Activated CD8-positive, alpha-beta memory T cell treated with anti-CD3 and anti-CD28 coated beads, Interleukin-2, amount 10 ng/mL, durations not matched to agents 7 days and 5 days (primary cell): ENCODE measurements around the gene AKR1C3. TPM values are rescaled to one million over a fixed set of nuclear protein-coding genes. Genes with fewer than 3 reads are reported as not detected.

Source experiments
- ATAC-seq: fragments of 150-1000 bp; cut with Tn5 transposase; one replicate; pipeline ENCODE4 v1.10.0; 2021; ENCODE audit warnings: moderate library complexity
- CTCF ChIA-PET: fragments of 350-600 bp; sonication (Branson Sonifier 250); formaldehyde crosslinking; loops from one replicate; lab custom pipeline; 2021; ENCODE audit warnings: antibody characterized with exemption; lab: Charles Lee
- DNase-seq: peaks from one replicate; pipeline ENCODE4 v3.0.0-alpha.2; 2020
- H3K27ac Mint-ChIP-seq: one replicate; pipeline ENCODE4 v1.8.0; 2021; ENCODE audit warnings: mild to moderate bottlenecking, mixed read lengths
- H3K27me3 Mint-ChIP-seq: one replicate; pipeline ENCODE4 v1.8.0; 2021; ENCODE audit warnings: mixed read lengths
- H3K36me3 Mint-ChIP-seq: one replicate; pipeline ENCODE4 v1.8.0; 2021; ENCODE audit warnings: mild to moderate bottlenecking, mixed read lengths
- H3K4me1 Mint-ChIP-seq: one replicate; pipeline ENCODE4 v1.8.0; 2021; ENCODE audit warnings: mixed read lengths
- H3K4me3 Mint-ChIP-seq: one replicate; pipeline ENCODE4 v1.8.0; 2021; ENCODE audit warnings: mild to moderate bottlenecking, moderate library complexity, mixed read lengths
- H3K9me3 Mint-ChIP-seq: one replicate; pipeline ENCODE4 v1.8.0; 2022; ENCODE audit warnings: low read depth, mixed read lengths
- total RNA-seq, 2 experiments: library from RNA; stranded (reverse); gene quantifications; one replicate each; pipeline ENCODE4 v1.2.3, GENCODE V29; 2021

The AKR1C3 gene
- total RNA-seq, 2 experiments from 2014 or later: 0.68 to 0.88 TPM

GRCh38 chr10:5071411-5072198, 22.6 kb upstream of the AKR1C3 start:
- Mint-ChIP-seq H3K9me3 (no peaks in the 10 kb centered on the region), H3K4me3 (no peak overlapping the region), H3K27me3 (no peaks in the 10 kb centered on the region), H3K36me3 (no peaks in the 10 kb centered on the region), H3K27ac (no peak overlapping the region), H3K4me1 (no peaks in the 10 kb centered on the region)
- no peak for DNase-seq
- ATAC-seq: no peak
- CTCF ChIA-PET: no interaction called here

- DNase-seq (no peak), ATAC-seq (no peak)
- Mint-ChIP-seq H3K27ac (no peak overlapping the region), H3K4me1 (no peaks in the 10 kb centered on the region), H3K9me3 (no peaks in the 10 kb centered on the region), H3K27me3 (no peaks in the 10 kb centered on the region), H3K4me3 (no peak overlapping the region), H3K36me3 (no peaks in the 10 kb centered on the region)
- CTCF ChIA-PET: no interaction called here
Observed at GRCh38 chr10:5073659-5074058, 20.6 kb upstream of the AKR1C3 start.

GRCh38 chr10:5076615-5077014, 17.6 kb upstream of the AKR1C3 start:
- no peak for ATAC-seq

DNA sequence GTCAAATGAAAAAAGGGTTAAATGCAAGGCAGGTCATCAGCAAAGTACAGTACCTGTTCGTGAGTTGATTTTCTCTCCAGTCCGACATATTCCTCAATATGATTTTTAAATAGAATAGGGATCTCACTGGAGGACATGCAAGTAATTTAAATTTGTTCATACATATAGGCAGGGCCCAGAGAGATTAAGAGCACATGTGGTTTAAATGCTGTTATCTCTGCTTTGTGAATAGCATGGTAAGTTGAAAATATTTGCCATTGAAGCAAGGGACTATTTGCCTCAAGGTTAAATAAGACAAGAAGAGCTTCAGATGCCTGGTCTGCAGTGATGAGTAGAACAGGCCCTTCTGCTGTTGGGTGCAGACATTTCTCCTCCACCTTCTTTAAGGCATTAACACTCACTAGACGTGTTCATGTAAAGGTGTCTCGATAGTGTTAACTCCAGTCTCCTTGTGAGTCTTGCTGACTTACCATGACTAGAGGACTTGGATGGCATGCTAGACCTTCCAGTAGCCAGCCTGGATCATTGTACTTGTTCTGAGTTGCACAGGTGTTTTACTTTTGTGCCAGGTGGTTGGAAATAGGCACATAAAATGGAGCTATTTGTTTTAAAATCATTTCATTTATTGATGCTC, 15.6 kb upstream of the AKR1C3 start:
- no peaks in the 10 kb centered on the region for H3K27me3 Mint-ChIP-seq
- no peaks in the 10 kb centered on the region for H3K4me1 Mint-ChIP-seq
- no peak for ATAC-seq
- H3K36me3 Mint-ChIP-seq: no peaks in the 10 kb centered on the region
- no peak for DNase-seq
- no peak overlapping the region for H3K27ac Mint-ChIP-seq
- H3K9me3 Mint-ChIP-seq: no peaks in the 10 kb centered on the region
- CTCF ChIA-PET: no interaction called here
- H3K4me3 Mint-ChIP-seq: no peak overlapping the region

More at GRCh38 chr10:5076615-5077014, 17.6 kb upstream of the AKR1C3 start:
- H3K9me3 Mint-ChIP-seq: no peaks in the 10 kb centered on the region
- no peaks in the 10 kb centered on the region for H3K27me3 Mint-ChIP-seq
- H3K4me3 Mint-ChIP-seq: no peak overlapping the region
- no peak overlapping the region for H3K27ac Mint-ChIP-seq
- no peaks in the 10 kb centered on the region for H3K36me3 Mint-ChIP-seq
- CTCF ChIA-PET: no interaction called here
- no peaks in the 10 kb centered on the region for H3K4me1 Mint-ChIP-seq
- no peak for DNase-seq

DNA sequence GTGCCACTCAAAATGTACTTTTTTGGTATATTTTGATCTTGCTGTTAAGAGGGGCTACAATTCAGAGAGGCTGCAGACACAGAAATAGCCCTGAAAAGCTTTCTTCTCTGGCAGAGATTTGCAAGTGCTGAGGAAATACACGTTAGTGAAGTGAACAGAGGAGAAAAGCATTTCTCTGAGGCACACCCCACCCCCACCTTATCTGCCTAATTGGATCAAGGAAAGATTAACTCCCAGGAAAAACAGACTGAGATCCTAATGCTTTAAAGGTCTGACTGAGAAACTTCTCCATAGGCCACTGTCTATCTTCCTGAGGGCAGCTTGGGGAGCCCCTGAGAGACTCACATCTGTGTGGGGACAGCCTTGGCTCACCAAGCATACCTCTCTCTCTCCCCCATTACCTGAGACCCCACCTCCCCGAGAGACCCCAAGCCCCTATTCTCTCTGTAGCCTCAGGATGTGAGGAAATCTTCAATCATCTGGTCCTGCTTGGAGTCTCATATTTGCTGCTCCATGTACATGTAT, 14.8 kb upstream of the AKR1C3 start:
- Mint-ChIP-seq H3K27ac (no peak overlapping the region), H3K27me3 (no peaks in the 10 kb centered on the region), H3K4me3 (no peak overlapping the region), H3K4me1 (no peaks in the 10 kb centered on the region), H3K36me3 (no peaks in the 10 kb centered on the region), H3K9me3 (no peaks in the 10 kb centered on the region)
- CTCF ChIA-PET: no interaction called here
- no peak for ATAC-seq
- no peak for DNase-seq

- CTCF ChIA-PET: no interaction called here
- no peak overlapping the region for H3K27ac Mint-ChIP-seq
- H3K36me3 Mint-ChIP-seq: no peaks in the 10 kb centered on the region
- no peaks in the 10 kb centered on the region for H3K27me3 Mint-ChIP-seq
- no peaks in the 10 kb centered on the region for H3K4me1 Mint-ChIP-seq
- DNase-seq (no peak), ATAC-seq (no peak)
- H3K4me3 Mint-ChIP-seq: no peak overlapping the region
- no peaks in the 10 kb centered on the region for H3K9me3 Mint-ChIP-seq
Observed at GRCh38 chr10:5079836-5080235, 14.4 kb upstream of the AKR1C3 start.

GRCh38 chr10:5081091-5081490, 13.1 kb upstream of the AKR1C3 start:
- H3K27ac Mint-ChIP-seq: no peak overlapping the region
- DNase-seq: no peak
- no peaks in the 10 kb centered on the region for H3K36me3 Mint-ChIP-seq
- no peak overlapping the region for H3K4me3 Mint-ChIP-seq
- H3K27me3 Mint-ChIP-seq: peaks cover 5% of the 10 kb centered on the region
- no peaks in the 10 kb centered on the region for H3K4me1 Mint-ChIP-seq
- H3K9me3 Mint-ChIP-seq: no peaks in the 10 kb centered on the region
- CTCF ChIA-PET: no interaction called here
- ATAC-seq: no peak

DNA sequence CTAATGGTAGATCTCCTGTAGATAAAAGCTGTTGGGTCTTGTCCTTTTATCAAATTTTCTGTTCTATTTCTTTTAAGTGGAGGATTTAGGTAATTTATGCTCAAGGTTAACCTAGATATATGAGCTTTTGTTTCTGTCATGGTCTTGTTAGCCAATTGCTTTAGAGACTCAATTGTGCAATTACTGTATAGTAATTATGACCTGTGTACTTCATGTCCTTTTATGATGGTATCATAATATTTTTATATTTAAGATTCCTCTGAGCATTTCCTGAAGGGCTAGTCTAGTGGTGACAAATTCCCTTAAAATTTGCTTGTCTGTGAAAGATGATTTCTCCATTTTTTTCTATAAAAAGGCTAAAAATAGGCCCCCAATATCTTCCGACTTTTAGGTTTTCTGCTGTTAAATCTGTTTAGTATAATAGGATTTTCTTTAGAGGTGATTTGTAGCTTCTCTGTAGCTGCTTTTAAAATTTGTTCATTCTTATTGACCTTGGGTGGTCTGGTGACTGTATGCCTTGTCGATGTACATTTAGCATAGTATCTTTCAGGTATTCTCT, 5.4 kb upstream of the AKR1C3 start:
- ATAC-seq: no peak
- peaks cover 8% of the 10 kb centered on the region for H3K27me3 Mint-ChIP-seq
- CTCF ChIA-PET: no interaction called here
- no peak overlapping the region for H3K27ac Mint-ChIP-seq
- DNase-seq: no peak
- no peak overlapping the region for H3K4me3 Mint-ChIP-seq
- H3K4me1 Mint-ChIP-seq: no peaks in the 10 kb centered on the region
- H3K36me3 Mint-ChIP-seq: no peaks in the 10 kb centered on the region
- H3K9me3 Mint-ChIP-seq: no peaks in the 10 kb centered on the region

DNA sequence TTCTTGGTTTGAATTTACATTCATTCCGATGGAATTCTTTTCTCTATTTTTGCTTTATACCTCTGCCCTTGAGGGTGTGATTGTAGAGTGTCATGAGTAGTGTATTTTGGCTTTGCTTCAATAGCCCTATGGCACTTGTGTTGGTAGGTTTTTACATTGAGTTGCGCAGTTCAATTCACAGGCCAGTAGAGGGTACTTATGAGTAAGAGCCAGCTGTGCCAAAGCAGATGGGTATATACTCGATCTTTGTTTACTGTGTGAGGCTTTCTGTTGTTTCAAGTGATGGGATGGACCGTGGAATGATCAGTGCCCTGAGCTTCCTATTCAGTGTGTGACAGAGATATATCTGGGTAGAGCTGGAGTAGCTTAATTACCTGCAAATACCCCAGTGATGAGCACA, 4.3 kb upstream of the AKR1C3 start:
- Mint-ChIP-seq H3K36me3 (no peaks in the 10 kb centered on the region), H3K27me3 (peaks cover 10% of the 10 kb centered on the region), H3K9me3 (no peaks in the 10 kb centered on the region), H3K4me1 (no peaks in the 10 kb centered on the region), H3K4me3 (no peak overlapping the region), H3K27ac (no peak overlapping the region)
- DNase-seq: no peak
- no peak for ATAC-seq
- CTCF ChIA-PET: interaction anchor here (0.6 to 1.3 kb wide), 2 partner anchors 192 to 352 kb away, joined by 3 read pairs; no protein-coding TSS in a partner anchor

- H3K4me1 Mint-ChIP-seq: no peaks in the 10 kb centered on the region
- CTCF ChIA-PET: interaction anchor here (0.6 to 1.3 kb wide), 2 partner anchors 191 to 352 kb away, joined by 3 read pairs; no protein-coding TSS in a partner anchor
- ATAC-seq (no peak), DNase-seq (no peak)
- no peaks in the 10 kb centered on the region for H3K36me3 Mint-ChIP-seq
- no peaks in the 10 kb centered on the region for H3K9me3 Mint-ChIP-seq
- no peak overlapping the region for H3K4me3 Mint-ChIP-seq
- no peak overlapping the region for H3K27ac Mint-ChIP-seq
- H3K27me3 Mint-ChIP-seq: peaks cover 13% of the 10 kb centered on the region
Observed at GRCh38 chr10:5090551-5090950, 3.7 kb upstream of the AKR1C3 start.

- H3K9me3 Mint-ChIP-seq: no peaks in the 10 kb centered on the region
- CTCF ChIA-PET: no interaction called here
- H3K36me3 Mint-ChIP-seq: no peaks in the 10 kb centered on the region
- no peak overlapping the region for H3K4me3 Mint-ChIP-seq
- peaks cover 8% of the 10 kb centered on the region for H3K27me3 Mint-ChIP-seq
- H3K4me1 Mint-ChIP-seq: no peaks in the 10 kb centered on the region
- ATAC-seq (no peak), DNase-seq (no peak)
- no peak overlapping the region for H3K27ac Mint-ChIP-seq
Observed at GRCh38 chr10:5091196-5091595, 3.0 kb upstream of the AKR1C3 start.

- no peak for DNase-seq
- CTCF ChIA-PET: no interaction called here
- Mint-ChIP-seq H3K4me3 (no peak overlapping the region), H3K4me1 (no peaks in the 10 kb centered on the region), H3K27ac (no peak overlapping the region), H3K36me3 (no peaks in the 10 kb centered on the region), H3K9me3 (no peaks in the 10 kb centered on the region), H3K27me3 (peaks cover 8% of the 10 kb centered on the region)
- ATAC-seq: no peak
Observed at GRCh38 chr10:5092375-5092774, 1.8 kb upstream of the AKR1C3 start.

- Mint-ChIP-seq H3K4me3 (no peak overlapping the region), H3K36me3 (no peaks in the 10 kb centered on the region), H3K4me1 (no peaks in the 10 kb centered on the region), H3K27me3 (peaks cover 6% of the 10 kb centered on the region), H3K9me3 (no peaks in the 10 kb centered on the region), H3K27ac (no peak overlapping the region)
- DNase-seq (no peak), ATAC-seq (no peak)
- CTCF ChIA-PET: no interaction called here
Observed at GRCh38 chr10:5092848-5093790, 1.1 kb upstream of the AKR1C3 start.
